Measurements from ENCODE around the gene MSH2.

DNA sequence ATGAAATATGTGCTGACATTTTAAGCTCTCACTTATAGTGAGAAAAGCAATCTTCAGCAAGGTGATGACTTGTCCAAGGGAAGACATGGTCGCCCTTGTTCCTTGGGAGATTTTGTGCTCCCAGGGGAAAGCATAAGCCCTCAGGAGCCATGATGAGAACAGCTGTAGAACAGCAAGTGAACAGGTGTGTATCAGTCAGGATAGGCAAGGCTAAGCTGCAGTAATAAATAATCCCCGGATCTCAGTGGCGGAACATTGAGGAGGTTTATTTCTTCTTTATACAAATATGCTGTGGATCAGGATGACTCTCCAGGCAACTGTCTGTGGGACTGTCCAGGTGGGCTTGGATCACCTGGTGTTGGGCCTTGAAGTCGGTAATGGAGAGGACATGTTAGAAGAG is 103.1 kb downstream of the MSH2 start:
- TF ChIP-seq CTCF (IDR thresholded peaks at IDR 0.05; ENCODE audit: borderline replicate concordance, extremely low read depth, low read length, poor library complexity, severe bottlenecking) (no peak), EZH2 (IDR thresholded peaks at IDR 0.05; ENCODE audit: borderline replicate concordance, low read depth, low read length, severe bottlenecking) (no peak)

Measured in DND-41 (cell line).